Keratinocyte (primary cell): ENCODE results near the gene ZER1. TPM values are rescaled to one million over a fixed set of nuclear protein-coding genes. Genes with fewer than 3 reads are reported as not detected.

Source experiments
- DNase-seq: peaks from one replicate; pipeline ENCODE4 v3.0.0-alpha.2; 2011; ENCODE audit warnings: low read depth, missing footprints, low spot score
- FAIRE-seq: peaks from 2 replicates; lab custom pipeline; 2011; peaks lifted over from hg19 to GRCh38; lab: Jason Lieb, UNC
- H2AFZ ChIP-seq: 2 replicates; pipeline ENCODE4 v1.6.0; 2012; ENCODE audit warnings: low read length, control low read depth, inconsistent platforms; ENCODE audit not compliant: control insufficient read depth
- H3K27ac ChIP-seq: 2 replicates; pipeline ENCODE4 v1.5.1; 2011; ENCODE audit warnings: low read length; ENCODE audit not compliant: control insufficient read depth, insufficient read depth
- H3K27me3 ChIP-seq: 3 replicates; pipeline ENCODE4 v1.6.0; 2011; ENCODE audit warnings: low read length; ENCODE audit not compliant: control insufficient read depth, insufficient read depth; ENCODE audit errors: extremely low read depth
- H3K36me3 ChIP-seq, 2 experiments: 2 replicates in 1 of 2; 3 replicates in 1 of 2; pipeline ENCODE4 v1.5.1; 2011; ENCODE audit warnings: low read length in 2 of 2, mild to moderate bottlenecking in 1 of 2; ENCODE audit not compliant: control insufficient read depth in 2 of 2, insufficient read depth in 2 of 2; ENCODE audit errors: extremely low read depth in 1 of 2
- H3K4me1 ChIP-seq: 3 replicates; pipeline ENCODE4 v1.5.1; 2011; ENCODE audit warnings: low read length; ENCODE audit not compliant: control insufficient read depth, insufficient read depth; ENCODE audit errors: extremely low read depth
- H3K4me2 ChIP-seq: 3 replicates; pipeline ENCODE4 v1.6.0; 2011; ENCODE audit warnings: low read depth, low read length; ENCODE audit not compliant: control insufficient read depth, insufficient read depth; ENCODE audit errors: extremely low read depth
- H3K4me3 ChIP-seq, 3 experiments: fragments of 200-600 bp in 1 of 3; sonication (generic) in 1 of 3; 2 replicates in 2 of 3; 3 replicates in 1 of 3; pipeline ENCODE4 v1.5.1; 2011 to 2016; ENCODE audit warnings: low read length in 3 of 3, mild to moderate bottlenecking in 3 of 3, control low read depth in 2 of 3, inconsistent platforms in 1 of 3, low read depth in 1 of 3, mixed read lengths in 1 of 3, mixed run types in 1 of 3, moderate library complexity in 1 of 3; ENCODE audit not compliant: control insufficient read depth in 2 of 3, insufficient read depth in 2 of 3; ENCODE audit errors: extremely low read depth in 1 of 3
- H3K79me2 ChIP-seq: 2 replicates; pipeline ENCODE4 v1.6.0; 2012; ENCODE audit warnings: low read length; ENCODE audit not compliant: control insufficient read depth, insufficient read depth
- H3K9ac ChIP-seq: 3 replicates; pipeline ENCODE4 v1.6.0; 2011; ENCODE audit warnings: low read length; ENCODE audit not compliant: control insufficient read depth, insufficient read depth; ENCODE audit errors: extremely low read depth
- H3K9me1 ChIP-seq: 3 replicates; pipeline ENCODE4 v1.6.0; 2011; ENCODE audit warnings: low read length; ENCODE audit not compliant: control insufficient read depth, insufficient read depth; ENCODE audit errors: extremely low read depth
- H3K9me3 ChIP-seq: 2 replicates; pipeline ENCODE4 v1.5.1; 2012; ENCODE audit warnings: low read depth, low read length; ENCODE audit not compliant: control insufficient read depth
- H4K20me1 ChIP-seq: 3 replicates; pipeline ENCODE4 v1.6.0; 2011; ENCODE audit warnings: low read length; ENCODE audit not compliant: control insufficient read depth, insufficient read depth; ENCODE audit errors: extremely low read depth
- CTCF ChIP-seq, 3 experiments: IDR thresholded peaks in 1 of 3; conservative IDR thresholded peaks in 1 of 3; optimal IDR thresholded peaks in 1 of 3; 2 replicates in 2 of 3; 3 replicates in 1 of 3; pipeline versions ENCODE3 to v1.5.1; 2011; ENCODE audit warnings: low read length in 3 of 3, mild to moderate bottlenecking in 3 of 3, moderate library complexity in 2 of 3, control low read depth in 1 of 3, inconsistent platforms in 1 of 3; ENCODE audit not compliant: insufficient read depth in 2 of 3; ENCODE audit errors: extremely low read depth in 1 of 3
- EZH2 ChIP-seq: IDR thresholded peaks from one replicate; pipeline ENCODE4 v1.6.1; 2012; ENCODE audit warnings: inconsistent platforms, mild to moderate bottlenecking, low read length, moderate library complexity
- dilution Hi-C: fragments of 300-500 bp; cut with MboI; formaldehyde crosslinking; loops from one replicate; pipeline ENCODE4 v1.7.0; 2020; ENCODE audit warnings: low sequenced_read_pairs; ENCODE audit not compliant: extremely low pct_ligation_motif_present
- polyA plus RNA-seq, 5 experiments: library from polyadenylated mRNA; depleted of rRNA in 3 of 5; stranded (reverse) in 3 of 5; stranded (forward) in 1 of 5; unstranded in 1 of 5; fragments of >200 nt; gene quantifications; 1 replicate in 1 of 5; 2 replicates in 3 of 5; 3 replicates in 1 of 5; pipeline versions ENCODE4 v1.2.1 to v1.2.3, GENCODE V29; 2011 to 2012; ENCODE audit warnings: missing spikeins in 2 of 5, low read depth in 1 of 5, low replicate concordance in 1 of 5

The ZER1 gene
- polyA plus RNA-seq, 1 donor (not counting 4 experiments of a cell fraction or from before 2014, with no cell fraction given) = 14.9 TPM

GRCh38 chr9:128808543-128808942, 36.8 kb upstream of the ZER1 start:
- Histone ChIP-seq H3K9ac (no peak overlapping the region), H3K27ac (no peak overlapping the region), H3K4me1 (no peaks in the 10 kb centered on the region), H3K9me3 (no peaks in the 10 kb centered on the region), H2AFZ (no peak overlapping the region), H3K79me2 (no peaks in the 10 kb centered on the region), H3K36me3 (peaks cover 7 to 21% of the 10 kb centered on the region in 2 experiments), H3K27me3 (no peaks in the 10 kb centered on the region), H4K20me1 (no peaks in the 10 kb centered on the region), H3K4me3 (no peak overlapping the region), H3K4me2 (no peak overlapping the region), H3K9me1 (no peaks in the 10 kb centered on the region)
- DNase-seq (no peak), FAIRE-seq (no peak)
- TF ChIP-seq CTCF (optimal IDR thresholded peaks at IDR 0.05 in 1 of 3, IDR thresholded peaks at IDR 0.05 in 1 of 3, conservative IDR thresholded peaks at IDR 0.05 in 1 of 3; ENCODE audit: extremely low read depth in 1 of 3, insufficient read depth in 2 of 3, low read length in 3 of 3) = no peak
- TF ChIP-seq EZH2 = no peak
- dilution Hi-C loops = no loop called here

DNA sequence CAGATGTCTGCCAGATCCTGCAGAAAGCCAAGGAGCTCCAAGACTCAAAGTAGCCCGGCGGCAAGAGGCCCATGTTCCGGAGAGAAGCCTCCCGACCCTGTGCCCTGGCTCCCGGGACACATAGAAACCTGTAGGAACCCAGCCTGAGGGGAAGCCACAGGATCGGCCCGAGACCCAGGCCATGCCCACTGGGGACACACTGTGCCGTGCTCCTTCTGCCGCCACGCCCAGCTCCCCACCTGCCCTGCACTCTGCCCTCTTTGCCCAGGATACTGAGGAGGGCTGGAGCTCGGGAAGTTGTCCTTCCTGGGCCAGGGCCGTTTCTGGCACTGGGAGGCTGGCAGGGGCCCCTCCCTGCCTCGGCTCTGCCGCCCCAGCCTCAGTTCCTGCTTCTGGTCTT, 36.1 kb upstream of the ZER1 start:
- no peaks in the 10 kb centered on the region for H3K9me3 ChIP-seq
- dilution Hi-C loops = no loop called here
- no peak overlapping the region for H3K9ac ChIP-seq
- no peak overlapping the region for H2AFZ ChIP-seq
- no peak for FAIRE-seq
- no peaks in the 10 kb centered on the region for H3K4me1 ChIP-seq
- no peak overlapping the region for H3K4me3 ChIP-seq
- peaks cover 10 to 27% of the 10 kb centered on the region in 2 experiments for H3K36me3 ChIP-seq
- H3K4me2 ChIP-seq = no peak overlapping the region
- H3K79me2 ChIP-seq = no peaks in the 10 kb centered on the region
- TF ChIP-seq CTCF (optimal IDR thresholded peaks at IDR 0.05 in 1 of 3, IDR thresholded peaks at IDR 0.05 in 1 of 3, conservative IDR thresholded peaks at IDR 0.05 in 1 of 3; ENCODE audit: extremely low read depth in 1 of 3, insufficient read depth in 2 of 3, low read length in 3 of 3) (no peak), EZH2 (no peak)
- DNase-seq = no peak
- H4K20me1 ChIP-seq = no peaks in the 10 kb centered on the region
- H3K9me1 ChIP-seq = no peaks in the 10 kb centered on the region
- H3K27me3 ChIP-seq = no peaks in the 10 kb centered on the region
- no peak overlapping the region for H3K27ac ChIP-seq
